Measurements from ENCODE around the gene GPN1. TPM values are rescaled to one million over a fixed set of nuclear protein-coding genes. Genes with fewer than 3 reads are reported as not detected.
A peak's percentile ranks its signal among the peaks of the same experiment; 100 is the strongest.
"Not testable (repeated sequence)": the region's sequence is repeated elsewhere in the genome, so short reads cannot be mapped to it uniquely, and the experiment has no call there.

Gene GPN1
- polyA plus RNA-seq, 1 donor: 41.5 TPM

DNA sequence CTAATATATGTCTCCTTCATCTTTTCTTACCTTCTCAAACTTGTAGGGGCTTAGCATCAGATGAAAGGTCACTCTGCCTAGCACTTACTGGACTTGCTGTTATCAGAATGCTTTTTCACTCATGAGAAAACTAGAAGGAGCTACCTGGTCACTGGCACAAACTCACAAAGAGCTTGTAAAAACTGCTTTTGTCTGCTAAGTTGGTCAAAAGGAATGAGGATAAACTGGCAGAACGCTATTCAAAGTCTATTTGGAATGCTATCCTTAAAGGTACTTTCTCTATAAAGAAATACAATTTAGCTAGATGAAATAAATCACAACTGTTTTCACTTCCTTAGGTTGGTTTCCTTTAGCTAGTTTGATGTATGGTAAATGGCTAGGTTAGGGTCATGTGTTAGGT, 2.5 kb upstream of the GPN1 start:
- H3K27me3 ChIP-seq (ENCODE audit: control insufficient read depth, insufficient read depth, low read length); H3K4me3 ChIP-seq (ENCODE audit: low read length); H3K27ac ChIP-seq (ENCODE audit: low read length); H3K9me3 ChIP-seq (ENCODE audit: control insufficient read depth, low read depth, low read length); H3K4me1 ChIP-seq (ENCODE audit: control insufficient read depth, insufficient read depth, low read length); DNase-seq: not testable (repeated sequence)
- WGBS (ENCODE audit: insufficient coverage, low lambda C conversion rate): no CpG with 5 or more reads among the region's 1 CpG
- peaks cover 20% of the 10 kb centered on the region for H3K36me3 ChIP-seq (ENCODE audit: control insufficient read depth, insufficient read depth, low read length)

DNA sequence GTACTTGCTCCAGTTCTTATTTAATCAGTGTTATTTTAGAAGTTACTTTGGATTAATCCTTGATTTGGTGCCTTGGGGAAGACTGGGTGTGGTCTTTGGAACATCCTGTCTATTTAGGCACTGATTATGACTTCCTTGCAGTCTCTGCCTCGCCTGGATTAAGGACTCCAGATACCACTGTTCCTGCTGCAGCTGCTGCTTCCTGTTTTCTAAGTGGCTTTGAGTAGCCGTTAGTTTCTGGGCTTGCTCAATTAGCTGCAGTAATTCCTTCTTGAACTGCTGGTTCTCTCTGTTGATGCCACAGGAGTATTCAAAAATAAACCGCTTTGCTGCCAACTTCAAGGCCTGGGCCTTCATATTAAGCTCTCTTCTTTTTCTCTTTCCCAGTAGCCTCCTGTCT, 1.9 kb upstream of the GPN1 start:
- H3K4me1 ChIP-seq (ENCODE audit: control insufficient read depth, insufficient read depth, low read length); H3K27ac ChIP-seq (ENCODE audit: low read length); H3K9me3 ChIP-seq (ENCODE audit: control insufficient read depth, low read depth, low read length); H3K27me3 ChIP-seq (ENCODE audit: control insufficient read depth, insufficient read depth, low read length); DNase-seq; H3K4me3 ChIP-seq (ENCODE audit: low read length): not testable (repeated sequence)
- 100% methylated on average over 1 of the region's 3 CpGs for WGBS (ENCODE audit: insufficient coverage, low lambda C conversion rate)
- peaks cover 19% of the 10 kb centered on the region for H3K36me3 ChIP-seq (ENCODE audit: control insufficient read depth, insufficient read depth, low read length)

DNA sequence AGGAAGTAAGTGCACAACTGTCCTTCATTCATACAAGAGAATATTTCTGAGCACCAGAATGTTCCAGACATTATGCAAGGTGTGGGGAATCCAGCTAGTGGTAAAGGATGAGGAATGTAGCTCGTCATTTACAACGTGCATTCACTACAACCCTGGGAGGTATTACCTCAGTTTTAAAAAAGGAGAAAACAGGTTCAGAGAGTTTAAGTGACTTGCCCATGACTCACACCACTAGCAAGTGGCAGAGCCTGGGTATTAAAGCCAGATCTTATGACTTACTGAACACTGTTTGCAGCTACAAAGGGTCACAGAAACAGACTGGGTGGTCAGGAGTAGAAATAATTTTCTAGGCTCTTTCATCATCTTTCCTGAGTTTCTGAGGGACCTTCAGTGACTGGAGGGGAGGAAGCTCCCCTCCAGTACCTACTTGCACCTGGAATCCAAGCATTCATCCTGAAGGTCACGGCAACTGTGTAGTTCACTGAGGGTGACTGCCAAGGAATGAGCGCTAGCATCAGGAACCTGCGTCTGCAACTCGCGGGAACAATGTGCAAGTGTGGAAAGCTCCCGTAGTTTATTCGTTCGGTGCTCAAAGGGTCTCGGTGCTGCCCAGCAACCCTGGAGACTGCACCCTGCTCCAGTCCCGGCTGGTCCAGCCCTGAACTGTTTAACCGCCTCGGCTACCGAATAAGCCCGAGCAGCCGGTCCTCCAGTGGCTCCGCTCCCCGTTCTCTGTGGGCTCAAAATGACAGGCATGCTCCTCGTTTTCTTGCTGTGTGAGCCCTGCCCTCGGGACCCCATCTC, 685 bp upstream of the GPN1 start:
- DNase-seq: peak; percentile 39 to 57
- WGBS (ENCODE audit: insufficient coverage, low lambda C conversion rate): no CpG with 5 or more reads among the region's 21 CpGs
- peak overlapping the region; percentile 53 for H3K27ac ChIP-seq (ENCODE audit: low read length)
- H3K27me3 ChIP-seq (ENCODE audit: control insufficient read depth, insufficient read depth, low read length): no peaks in the 10 kb centered on the region
- H3K36me3 ChIP-seq (ENCODE audit: control insufficient read depth, insufficient read depth, low read length): peaks cover 19% of the 10 kb centered on the region
- H3K4me3 ChIP-seq (ENCODE audit: low read length): peak overlapping the region; percentile 88
- H3K9me3 ChIP-seq (ENCODE audit: control insufficient read depth, low read depth, low read length): no peaks in the 10 kb centered on the region
- peaks cover 7% of the 10 kb centered on the region for H3K4me1 ChIP-seq (ENCODE audit: control insufficient read depth, insufficient read depth, low read length)

DNA sequence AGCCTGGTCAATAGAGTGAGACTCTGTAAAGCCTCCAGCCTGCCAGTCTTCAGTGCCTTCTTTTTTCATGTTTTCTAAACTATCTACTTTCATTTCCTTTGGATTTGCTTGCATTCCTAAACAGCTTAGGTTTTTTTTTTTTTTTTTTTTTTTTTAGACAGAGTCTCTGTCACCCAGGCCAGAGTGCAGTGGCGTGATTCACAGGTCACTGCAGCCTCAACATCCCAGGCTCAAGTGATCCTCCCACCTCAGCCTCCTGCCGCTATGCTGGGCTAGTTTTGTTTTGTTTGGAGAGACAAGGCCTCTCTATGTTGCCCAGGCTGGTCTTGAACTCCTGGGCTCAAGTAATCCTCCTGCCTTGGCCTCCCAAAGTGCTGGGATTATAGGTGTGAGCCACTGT, 1.4 kb downstream of the GPN1 start:
- H3K9me3 ChIP-seq (ENCODE audit: control insufficient read depth, low read depth, low read length); H3K4me1 ChIP-seq (ENCODE audit: control insufficient read depth, insufficient read depth, low read length); H3K27ac ChIP-seq (ENCODE audit: low read length); DNase-seq; H3K27me3 ChIP-seq (ENCODE audit: control insufficient read depth, insufficient read depth, low read length); H3K4me3 ChIP-seq (ENCODE audit: low read length): not testable (repeated sequence)
- H3K36me3 ChIP-seq (ENCODE audit: control insufficient read depth, insufficient read depth, low read length): peaks cover 33% of the 10 kb centered on the region
- no CpG with 5 or more reads among the region's 2 CpGs for WGBS (ENCODE audit: insufficient coverage, low lambda C conversion rate)

DNA sequence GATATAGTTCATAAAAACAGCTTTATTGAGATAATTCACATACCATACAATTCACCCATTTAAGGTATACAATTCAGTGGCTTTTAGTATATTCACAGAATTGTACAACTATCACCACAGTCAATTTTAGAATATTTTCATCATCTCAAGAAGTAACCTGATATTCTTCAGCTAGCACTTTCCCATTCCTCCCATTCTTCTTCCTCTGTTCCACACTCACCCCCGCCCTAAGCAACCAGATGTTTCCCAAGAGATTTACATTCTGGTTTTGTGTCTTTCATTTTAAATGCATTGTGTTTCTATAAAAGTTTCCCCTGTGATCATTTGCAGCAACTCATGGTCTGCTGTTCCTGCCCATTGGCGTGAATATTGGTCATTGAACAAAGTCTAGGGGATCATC, 5.4 kb downstream of the GPN1 start:
- no peak overlapping the region for H3K27ac ChIP-seq (ENCODE audit: low read length)
- H3K9me3 ChIP-seq (ENCODE audit: control insufficient read depth, low read depth, low read length): no peaks in the 10 kb centered on the region
- H3K27me3 ChIP-seq (ENCODE audit: control insufficient read depth, insufficient read depth, low read length): no peaks in the 10 kb centered on the region
- no peaks in the 10 kb centered on the region for H3K4me1 ChIP-seq (ENCODE audit: control insufficient read depth, insufficient read depth, low read length)
- 92% methylated on average over 1 of the region's 2 CpGs for WGBS (ENCODE audit: insufficient coverage, low lambda C conversion rate)
- DNase-seq: no peak
- H3K36me3 ChIP-seq (ENCODE audit: control insufficient read depth, insufficient read depth, low read length): peaks cover 62% of the 10 kb centered on the region
- H3K4me3 ChIP-seq (ENCODE audit: low read length): no peak overlapping the region

DNA sequence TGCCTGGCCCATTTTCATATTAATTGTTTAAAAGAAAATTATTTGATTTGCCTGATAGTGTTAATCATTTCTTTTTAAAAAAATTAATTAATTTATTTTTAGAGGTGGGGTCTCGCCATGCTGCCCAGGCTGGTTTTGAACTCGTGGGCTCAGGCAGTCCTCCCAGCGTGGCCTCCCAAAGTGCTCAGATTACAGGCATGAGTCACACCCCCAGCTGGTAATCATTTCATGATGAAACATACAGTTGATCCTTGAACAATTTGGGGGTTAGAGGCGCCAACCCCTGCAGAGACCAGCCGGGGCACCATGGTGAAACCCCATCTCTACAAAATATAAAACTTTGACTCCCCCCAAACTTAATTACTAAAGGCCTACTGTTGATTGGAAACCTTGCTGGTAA, 7.9 kb downstream of the GPN1 start:
- H3K9me3 ChIP-seq (ENCODE audit: control insufficient read depth, low read depth, low read length): no peaks in the 10 kb centered on the region
- no CpG with 5 or more reads among the region's 5 CpGs for WGBS (ENCODE audit: insufficient coverage, low lambda C conversion rate)

DNA sequence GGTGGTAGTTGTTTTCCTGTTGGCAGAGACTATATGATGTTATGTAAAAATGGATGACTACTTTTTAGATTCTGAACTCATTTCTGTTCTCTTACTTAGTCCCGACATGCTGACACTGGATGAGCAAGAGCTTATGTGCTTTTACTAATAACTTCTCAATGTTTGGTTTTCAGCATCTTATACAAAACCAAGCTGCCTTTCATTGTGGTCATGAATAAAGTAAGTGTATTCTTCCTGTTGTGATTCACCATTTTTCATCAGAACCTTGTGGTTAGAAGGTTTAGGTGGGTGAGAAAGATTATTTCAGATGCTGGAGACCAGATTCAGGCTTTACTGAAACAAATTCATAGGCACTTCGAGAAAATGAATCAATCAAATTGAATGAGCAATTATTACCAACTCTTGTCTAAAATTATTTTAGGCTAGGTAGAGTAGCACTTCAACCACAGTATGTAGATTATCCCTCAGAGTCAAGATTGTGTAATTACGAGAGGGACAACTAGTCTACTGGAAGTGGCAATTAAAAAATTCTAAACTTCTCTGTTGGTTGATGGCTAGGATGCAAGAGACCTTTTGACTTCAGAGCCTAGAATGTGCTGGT, 9.3 kb downstream of the GPN1 start:
- DNase-seq: no peak
- Histone ChIP-seq H3K27me3 (ENCODE audit: control insufficient read depth, insufficient read depth, low read length) (no peaks in the 10 kb centered on the region), H3K36me3 (ENCODE audit: control insufficient read depth, insufficient read depth, low read length) (peaks cover 70% of the 10 kb centered on the region), H3K9me3 (ENCODE audit: control insufficient read depth, low read depth, low read length) (no peaks in the 10 kb centered on the region), H3K4me3 (ENCODE audit: low read length) (no peak overlapping the region), H3K27ac (ENCODE audit: low read length) (no peak overlapping the region), H3K4me1 (ENCODE audit: control insufficient read depth, insufficient read depth, low read length) (no peaks in the 10 kb centered on the region)
- no CpG with 5 or more reads among the region's 3 CpGs for WGBS (ENCODE audit: insufficient coverage, low lambda C conversion rate)

More for the DNA sequence above, 7.9 kb downstream of the GPN1 start:
- no peak overlapping the region for H3K27ac ChIP-seq (ENCODE audit: low read length)
- no peak overlapping the region for H3K4me3 ChIP-seq (ENCODE audit: low read length)
- DNase-seq: no peak
- no peaks in the 10 kb centered on the region for H3K4me1 ChIP-seq (ENCODE audit: control insufficient read depth, insufficient read depth, low read length)
- no peaks in the 10 kb centered on the region for H3K27me3 ChIP-seq (ENCODE audit: control insufficient read depth, insufficient read depth, low read length)
- H3K36me3 ChIP-seq (ENCODE audit: control insufficient read depth, insufficient read depth, low read length): peaks cover 74% of the 10 kb centered on the region

DNA sequence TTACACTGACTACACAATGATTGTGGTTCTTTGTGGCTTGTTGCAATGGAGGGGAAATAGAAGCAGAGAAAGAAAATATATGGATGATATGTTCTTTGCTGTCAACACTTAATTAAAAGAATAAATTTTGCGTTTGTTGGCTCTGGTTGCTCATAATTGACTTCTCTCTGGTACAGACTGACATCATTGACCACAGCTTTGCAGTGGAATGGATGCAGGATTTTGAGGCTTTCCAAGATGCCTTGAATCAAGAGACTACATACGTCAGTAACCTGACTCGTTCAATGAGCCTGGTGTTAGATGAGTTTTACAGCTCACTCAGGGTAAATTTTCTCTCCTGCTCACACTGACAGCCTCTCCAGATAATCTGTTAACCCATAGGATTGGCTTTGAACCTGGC, 9.9 kb downstream of the GPN1 start:
- no peaks in the 10 kb centered on the region for H3K27me3 ChIP-seq (ENCODE audit: control insufficient read depth, insufficient read depth, low read length)
- DNase-seq: no peak
- no peak overlapping the region for H3K27ac ChIP-seq (ENCODE audit: low read length)
- peaks cover 69% of the 10 kb centered on the region for H3K36me3 ChIP-seq (ENCODE audit: control insufficient read depth, insufficient read depth, low read length)
- H3K4me3 ChIP-seq (ENCODE audit: low read length): no peak overlapping the region
- H3K4me1 ChIP-seq (ENCODE audit: control insufficient read depth, insufficient read depth, low read length): no peaks in the 10 kb centered on the region
- WGBS (ENCODE audit: insufficient coverage, low lambda C conversion rate): 77% methylated on average over 3 of the region's 3 CpGs
- H3K9me3 ChIP-seq (ENCODE audit: control insufficient read depth, low read depth, low read length): no peaks in the 10 kb centered on the region

DNA sequence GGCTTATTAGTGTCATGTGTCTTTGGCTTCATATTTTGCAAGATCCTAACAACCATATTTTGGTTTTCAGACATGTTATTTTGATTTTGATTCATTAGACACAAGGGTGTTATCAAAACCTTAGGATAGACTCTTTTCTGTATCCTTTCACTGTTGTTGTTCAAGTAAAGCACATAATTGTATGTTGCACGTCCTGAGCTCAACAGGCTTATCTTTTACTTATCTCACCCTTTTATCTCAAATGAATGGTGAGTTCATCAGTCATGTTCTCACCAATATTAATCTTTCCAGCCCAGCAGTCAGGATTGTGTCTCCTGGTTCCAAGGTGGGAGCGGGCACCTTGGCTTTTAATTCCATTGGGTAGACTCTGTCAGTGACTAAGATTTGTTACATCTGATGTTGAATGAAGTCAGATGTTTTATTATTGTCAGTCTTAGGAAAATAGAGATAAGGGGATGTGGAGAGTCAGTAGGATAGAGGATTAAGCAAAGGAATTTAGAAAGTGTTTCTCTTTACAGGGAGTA, 11.9 kb downstream of the GPN1 start:
- DNase-seq: no peak
- no peak overlapping the region for H3K4me3 ChIP-seq (ENCODE audit: low read length)
- WGBS (ENCODE audit: insufficient coverage, low lambda C conversion rate): no CpG with 5 or more reads among the region's 2 CpGs
- no peak overlapping the region for H3K27ac ChIP-seq (ENCODE audit: low read length)
- H3K4me1 ChIP-seq (ENCODE audit: control insufficient read depth, insufficient read depth, low read length): no peaks in the 10 kb centered on the region
- peaks cover 59% of the 10 kb centered on the region for H3K36me3 ChIP-seq (ENCODE audit: control insufficient read depth, insufficient read depth, low read length)
- no peaks in the 10 kb centered on the region for H3K27me3 ChIP-seq (ENCODE audit: control insufficient read depth, insufficient read depth, low read length)
- H3K9me3 ChIP-seq (ENCODE audit: control insufficient read depth, low read depth, low read length): no peaks in the 10 kb centered on the region

DNA sequence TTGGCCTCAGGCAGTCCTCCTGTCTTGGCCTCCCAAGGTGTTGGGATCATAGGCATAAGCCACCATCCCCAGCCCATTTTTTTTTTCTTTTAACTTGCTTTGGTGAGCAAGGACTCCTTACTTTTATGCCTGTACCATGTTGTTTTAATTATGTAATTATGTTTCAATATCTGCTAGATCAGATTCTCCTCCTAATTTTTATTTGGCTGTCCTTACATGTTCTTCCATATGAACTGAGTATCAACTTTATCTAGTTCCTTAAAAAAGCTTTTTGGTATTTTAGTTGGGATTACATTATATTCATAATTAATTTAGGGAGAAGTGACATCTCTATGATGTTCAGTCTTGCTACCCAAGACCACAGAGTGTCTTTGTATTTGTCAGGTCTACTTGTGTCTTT, 16.3 kb downstream of the GPN1 start:
- Histone ChIP-seq H3K4me3 (ENCODE audit: low read length) (no peak overlapping the region), H3K4me1 (ENCODE audit: control insufficient read depth, insufficient read depth, low read length) (no peaks in the 10 kb centered on the region), H3K27me3 (ENCODE audit: control insufficient read depth, insufficient read depth, low read length) (no peaks in the 10 kb centered on the region), H3K9me3 (ENCODE audit: control insufficient read depth, low read depth, low read length) (no peaks in the 10 kb centered on the region), H3K36me3 (ENCODE audit: control insufficient read depth, insufficient read depth, low read length) (peaks cover 51% of the 10 kb centered on the region), H3K27ac (ENCODE audit: low read length) (no peak overlapping the region)
- DNase-seq: no peak

DNA sequence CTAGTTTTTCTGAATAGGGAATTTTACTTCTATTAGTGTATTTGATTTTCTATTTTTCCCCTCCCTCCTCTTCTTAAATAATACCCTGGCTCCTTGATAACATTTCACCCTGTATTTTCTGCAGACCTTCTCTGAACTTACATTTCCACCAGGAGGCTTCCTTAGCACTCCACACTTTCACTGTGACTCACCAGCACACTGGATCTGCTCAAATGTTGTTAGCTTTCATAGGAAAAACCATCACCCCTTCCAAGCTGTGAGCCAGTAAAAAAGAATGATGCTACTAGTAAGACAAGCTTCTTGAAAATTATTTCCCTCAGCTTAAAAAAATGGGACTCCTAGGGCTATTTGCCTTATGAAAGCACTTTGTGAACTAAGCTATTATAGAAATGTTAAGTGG, 18.4 kb downstream of the GPN1 start:
- Histone ChIP-seq H3K36me3 (ENCODE audit: control insufficient read depth, insufficient read depth, low read length) (peaks cover 52% of the 10 kb centered on the region), H3K4me1 (ENCODE audit: control insufficient read depth, insufficient read depth, low read length) (no peaks in the 10 kb centered on the region), H3K27me3 (ENCODE audit: control insufficient read depth, insufficient read depth, low read length) (no peaks in the 10 kb centered on the region), H3K9me3 (ENCODE audit: control insufficient read depth, low read depth, low read length) (no peaks in the 10 kb centered on the region), H3K27ac (ENCODE audit: low read length) (no peak overlapping the region), H3K4me3 (ENCODE audit: low read length) (no peak overlapping the region)
- no peak for DNase-seq
